Naive thymus-derived CD8-positive, alpha-beta T cell (primary cell): ENCODE results near the gene GSTK1. TPM values are rescaled to one million over a fixed set of nuclear protein-coding genes. Genes with fewer than 3 reads are reported as not detected.

ENCODE experiments used
- polyA plus RNA-seq, 3 donors: library from polyadenylated mRNA; unstranded; fragments of 300-500 nt; fragmentation: Illumina TruSeq; gene quantifications; one replicate each; pipeline ENCODE4 v1.2.3, GENCODE V29; 2021
- total RNA-seq, 8 experiments: library from RNA in 2 of 8; stranded (reverse) in 2 of 8; gene quantifications; one replicate each; pipeline ENCODE4 v1.2.3 and lab custom pipeline; 2021 to 2026

The GSTK1 gene
- total and polyA plus RNA-seq, 5 experiments from 2014 or later: 278 to 355 (median 310) TPM

Other genes starting within 250 kb of the GSTK1 start
- gene OR9A2, start 236.3 kb upstream of the GSTK1 start, total RNA-seq: under 1 TPM in 1 of 2 experiments, not detected in 1; 0.38 TPM
- gene OR9A2, start 236.3 kb upstream of the GSTK1 start, polyA plus RNA-seq: not detected
- gene OR6V1, start 211.1 kb upstream of the GSTK1 start, total RNA-seq: not detected
- not detected for gene OR6V1, start 211.1 kb upstream of the GSTK1 start, polyA plus RNA-seq
- gene PIP, start 131.4 kb upstream of the GSTK1 start, total RNA-seq: not detected
- gene PIP, start 131.4 kb upstream of the GSTK1 start, polyA plus RNA-seq: not detected
- not detected for gene TAS2R39, start 80.0 kb upstream of the GSTK1 start, total RNA-seq
- not detected for gene TAS2R39, start 80.0 kb upstream of the GSTK1 start, polyA plus RNA-seq
- gene TAS2R40, start 41.4 kb upstream of the GSTK1 start, total RNA-seq: not detected
- not detected for gene TAS2R40, start 41.4 kb upstream of the GSTK1 start, polyA plus RNA-seq
- gene TMEM139, start 21.5 kb downstream of the GSTK1 start, total RNA-seq: 1 to 10 TPM in 1 of 2 experiments, under 1 TPM in 1; 0.29 to 1.2 TPM
- under 1 TPM in 1 of 3 donors, not detected in 2; 0.60 TPM for gene TMEM139, start 21.5 kb downstream of the GSTK1 start, polyA plus RNA-seq
- gene CASP2, start 24.9 kb downstream of the GSTK1 start, total RNA-seq: 10 to 100 TPM; 64.9 to 68.2 TPM
- 10 to 100 TPM; 12.1 to 22.0 (median 14.6) TPM for gene CASP2, start 24.9 kb downstream of the GSTK1 start, polyA plus RNA-seq
- gene CLCN1, start 52.7 kb downstream of the GSTK1 start, total RNA-seq: not detected
- not detected for gene CLCN1, start 52.7 kb downstream of the GSTK1 start, polyA plus RNA-seq
- 1 to 10 TPM in 1 of 2 experiments, under 1 TPM in 1; 0.78 to 1.2 TPM for gene FAM131B, start 99.3 kb downstream of the GSTK1 start, total RNA-seq
- 1 to 10 TPM in 1 of 3 donors, under 1 TPM in 2; 0.44 to 1.1 (median 0.54) TPM for gene FAM131B, start 99.3 kb downstream of the GSTK1 start, polyA plus RNA-seq
- 100 to 1,000 TPM; 138 to 151 TPM for gene ZYX, start 117.9 kb downstream of the GSTK1 start, total RNA-seq
- 100 to 1,000 TPM in 1 of 3 donors, 10 to 100 TPM in 2; 58.6 to 142 (median 82.6) TPM for gene ZYX, start 117.9 kb downstream of the GSTK1 start, polyA plus RNA-seq
- 10 to 100 TPM; 44.8 to 44.9 TPM for gene EPHA1, start 145.4 kb downstream of the GSTK1 start, total RNA-seq
- gene EPHA1, start 145.4 kb downstream of the GSTK1 start, polyA plus RNA-seq: 10 to 100 TPM; 10.1 to 37.1 (median 16.2) TPM
- gene TAS2R60, start 180.0 kb downstream of the GSTK1 start, total RNA-seq: 1 to 10 TPM in 1 of 2 experiments, under 1 TPM in 1; 0.96 to 1.0 TPM
- gene TAS2R60, start 180.0 kb downstream of the GSTK1 start, polyA plus RNA-seq: under 1 TPM in 1 of 3 donors, not detected in 2; 0.23 TPM
- gene TAS2R41, start 214.4 kb downstream of the GSTK1 start, total RNA-seq: under 1 TPM in 1 of 2 experiments, not detected in 1; 0.55 TPM
- gene TAS2R41, start 214.4 kb downstream of the GSTK1 start, polyA plus RNA-seq: not detected